Kidney epithelial cell (primary cell): ENCODE data around the gene VPS35. TPM values are rescaled to one million over a fixed set of nuclear protein-coding genes. Genes with fewer than 3 reads are reported as not detected.
A peak's percentile ranks its signal among the peaks of the same experiment; 100 is the strongest.
"Not testable (repeated sequence)": the region's sequence is repeated elsewhere in the genome, so short reads cannot be mapped to it uniquely, and the experiment has no call there.

ENCODE experiments used
- DNase-seq: peaks from one replicate; pipeline ENCODE4 v3.0.0-alpha.2; 2010; ENCODE audit warnings: low read depth
- H3K27me3 ChIP-seq: 2 replicates; pipeline ENCODE4 v1.6.0; 2011; ENCODE audit warnings: low read length; ENCODE audit not compliant: control insufficient read depth, insufficient read depth
- H3K36me3 ChIP-seq: 2 replicates; pipeline ENCODE4 v1.5.1; 2011; ENCODE audit warnings: low read length; ENCODE audit not compliant: control insufficient read depth, insufficient read depth
- H3K4me3 ChIP-seq: 2 replicates; pipeline ENCODE4 v1.5.1; 2011; ENCODE audit warnings: low read depth, mild to moderate bottlenecking, control low read depth, low read length
- total RNA-seq: library from RNA; depleted of rRNA; stranded (reverse); fragments of >200 nt; gene quantifications from 2 replicates; pipeline ENCODE4 v1.2.3, GENCODE V29; 2015
- TF ChIP-seq, protein P1 (sequence below): IDR thresholded peaks from 2 replicates; pipeline ENCODE4 v1.5.1; 2011; ENCODE audit warnings: mild to moderate bottlenecking, moderate library complexity, low read length, control low read depth, inconsistent platforms; ENCODE audit not compliant: insufficient read depth, poor library complexity, severe bottlenecking

Gene VPS35
- total RNA-seq, 1 donor from 2014 or later: 147 TPM

DNA sequence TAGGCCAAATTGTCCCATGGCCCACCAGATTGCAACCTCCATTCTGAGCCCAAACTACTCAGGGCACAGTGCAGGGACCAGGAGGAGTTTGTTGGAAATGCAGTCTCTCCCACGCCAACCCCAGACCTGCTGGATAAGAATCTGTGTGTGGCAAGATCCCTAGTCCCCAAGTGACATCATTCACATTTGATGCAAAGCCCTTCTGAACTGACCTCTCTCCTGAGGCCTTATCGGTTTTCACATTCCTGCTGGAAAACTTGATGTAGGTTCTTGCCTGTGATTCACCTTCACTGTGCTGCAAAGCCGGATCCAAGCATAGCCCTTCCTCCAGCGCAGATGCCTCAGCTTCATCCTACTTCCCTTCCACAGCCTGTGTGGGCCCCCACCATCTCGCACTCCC, 61.2 kb downstream of the VPS35 start:
- Histone ChIP-seq H3K4me3 (no peak overlapping the region), H3K36me3 (no peaks in the 10 kb centered on the region), H3K27me3 (no peaks in the 10 kb centered on the region)
- DNase-seq: no peak
- TF ChIP-seq, protein P1, sequence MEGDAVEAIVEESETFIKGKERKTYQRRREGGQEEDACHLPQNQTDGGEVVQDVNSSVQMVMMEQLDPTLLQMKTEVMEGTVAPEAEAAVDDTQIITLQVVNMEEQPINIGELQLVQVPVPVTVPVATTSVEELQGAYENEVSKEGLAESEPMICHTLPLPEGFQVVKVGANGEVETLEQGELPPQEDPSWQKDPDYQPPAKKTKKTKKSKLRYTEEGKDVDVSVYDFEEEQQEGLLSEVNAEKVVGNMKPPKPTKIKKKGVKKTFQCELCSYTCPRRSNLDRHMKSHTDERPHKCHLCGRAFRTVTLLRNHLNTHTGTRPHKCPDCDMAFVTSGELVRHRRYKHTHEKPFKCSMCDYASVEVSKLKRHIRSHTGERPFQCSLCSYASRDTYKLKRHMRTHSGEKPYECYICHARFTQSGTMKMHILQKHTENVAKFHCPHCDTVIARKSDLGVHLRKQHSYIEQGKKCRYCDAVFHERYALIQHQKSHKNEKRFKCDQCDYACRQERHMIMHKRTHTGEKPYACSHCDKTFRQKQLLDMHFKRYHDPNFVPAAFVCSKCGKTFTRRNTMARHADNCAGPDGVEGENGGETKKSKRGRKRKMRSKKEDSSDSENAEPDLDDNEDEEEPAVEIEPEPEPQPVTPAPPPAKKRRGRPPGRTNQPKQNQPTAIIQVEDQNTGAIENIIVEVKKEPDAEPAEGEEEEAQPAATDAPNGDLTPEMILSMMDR: no peak

- not testable (repeated sequence) for DNase-seq, H3K4me3 ChIP-seq, H3K27me3 ChIP-seq, H3K36me3 ChIP-seq
These were observed 62.3 kb downstream of the VPS35 start for GRCh38 chr16:46626681-46627080.

- not testable (repeated sequence) for H3K4me3 ChIP-seq, DNase-seq, H3K27me3 ChIP-seq, H3K36me3 ChIP-seq
These were observed 64.1 kb downstream of the VPS35 start for GRCh38 chr16:46624862-46625261.

- not testable (repeated sequence) for H3K4me3 ChIP-seq, DNase-seq, H3K36me3 ChIP-seq, H3K27me3 ChIP-seq
These were observed 65.3 kb downstream of the VPS35 start for GRCh38 chr16:46623707-46624106.

DNA sequence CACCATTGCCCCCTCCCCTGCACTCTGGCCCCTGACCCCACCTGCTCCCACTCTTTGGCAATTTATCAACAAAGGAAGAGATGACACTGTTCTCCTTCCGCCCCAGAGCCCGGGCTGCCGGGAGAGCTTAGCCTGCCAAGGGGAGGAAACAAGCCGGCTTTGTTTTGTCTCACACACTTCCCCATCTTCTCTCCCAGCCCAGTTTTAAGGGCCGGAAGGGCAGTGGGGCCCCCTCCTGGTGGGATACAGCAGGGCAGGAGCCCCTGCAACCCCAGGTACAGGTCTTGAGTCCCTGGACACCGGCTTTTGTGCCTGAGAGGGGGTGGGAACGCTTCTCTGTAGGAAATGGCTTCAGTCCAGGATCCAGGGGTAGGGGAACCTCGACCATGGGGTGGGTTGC, 65.7 kb downstream of the VPS35 start:
- not testable (repeated sequence) for H3K36me3 ChIP-seq, H3K4me3 ChIP-seq, DNase-seq, H3K27me3 ChIP-seq

GRCh38 chr16:46621934-46622676, 66.9 kb downstream of the VPS35 start:
- no peak overlapping the region for H3K4me3 ChIP-seq
- H3K27me3 ChIP-seq: no peaks in the 10 kb centered on the region
- DNase-seq: no peak
- H3K36me3 ChIP-seq: no peaks in the 10 kb centered on the region
- TF ChIP-seq, protein P1: no peak

DNA sequence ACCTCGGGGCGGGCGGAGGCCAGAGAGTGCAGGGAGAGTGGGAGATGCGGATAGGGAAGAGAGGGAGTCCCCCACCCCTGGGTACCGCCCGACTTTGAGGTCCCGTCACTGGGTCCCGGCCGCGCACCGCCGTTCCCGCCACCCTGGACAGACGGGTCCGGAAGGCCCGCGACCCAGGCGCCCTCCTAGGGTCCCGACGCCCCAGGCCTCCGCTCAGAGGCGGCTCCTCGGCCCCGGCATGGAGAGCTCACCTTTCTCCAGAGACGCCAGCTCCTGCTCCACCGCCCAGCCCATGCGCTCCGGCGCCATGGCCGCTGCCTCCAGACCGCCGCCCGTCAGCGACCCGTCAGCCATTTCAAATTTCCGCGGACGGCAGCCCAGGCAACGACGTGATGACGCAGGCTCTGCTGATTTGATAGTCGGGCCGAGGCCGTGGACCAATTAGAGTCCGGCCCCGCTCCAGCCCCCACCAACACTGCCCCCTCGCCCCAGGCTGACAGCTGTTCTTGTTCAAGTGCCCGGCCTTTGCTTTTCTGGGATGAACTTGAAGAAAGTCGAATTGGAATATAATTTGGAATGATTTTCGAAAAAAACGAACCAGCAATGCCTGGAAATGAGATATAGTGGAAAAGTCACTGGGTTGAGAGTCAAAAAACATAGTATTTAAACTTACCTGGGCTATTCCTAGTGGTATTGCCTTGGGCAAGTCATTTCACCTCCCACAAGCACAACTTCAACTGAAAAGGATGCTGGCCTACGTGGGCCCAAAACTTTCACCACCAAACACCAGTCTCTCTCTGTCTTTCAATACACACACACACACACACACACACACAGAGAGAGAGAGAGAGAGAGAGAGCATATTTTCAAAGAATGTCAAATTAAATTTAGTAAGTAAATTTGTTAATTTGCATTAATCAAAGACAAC, 67.7 kb downstream of the VPS35 start, which contains the start of gene SHCBP1:
SHCBP1 (minus strand) TSS at position 374 of the 928 bp plus-strand sequence; CDS start at position 354, 20 bp downstream.
- H3K27me3 ChIP-seq: no peaks in the 10 kb centered on the region
- DNase-seq: peak; percentile 42
- TF ChIP-seq, protein P1: no peak
- H3K4me3 ChIP-seq: peak within 1 kb of the TSS; percentile 84
- H3K36me3 ChIP-seq: no peaks in the 10 kb centered on the region
